GM18519 (cell line): Measurements from ENCODE around the gene ZC2HC1C.

Source experiments
- ATAC-seq: cut with Tn5 transposase; IDR thresholded peaks from one replicate; pipeline ENCODE4 v1.9.1; 2021; ENCODE audit warnings: mild to moderate bottlenecking, moderate library complexity; ENCODE audit not compliant: unreplicated experiment, low FRiP score

ZC2HC1C gene

DNA sequence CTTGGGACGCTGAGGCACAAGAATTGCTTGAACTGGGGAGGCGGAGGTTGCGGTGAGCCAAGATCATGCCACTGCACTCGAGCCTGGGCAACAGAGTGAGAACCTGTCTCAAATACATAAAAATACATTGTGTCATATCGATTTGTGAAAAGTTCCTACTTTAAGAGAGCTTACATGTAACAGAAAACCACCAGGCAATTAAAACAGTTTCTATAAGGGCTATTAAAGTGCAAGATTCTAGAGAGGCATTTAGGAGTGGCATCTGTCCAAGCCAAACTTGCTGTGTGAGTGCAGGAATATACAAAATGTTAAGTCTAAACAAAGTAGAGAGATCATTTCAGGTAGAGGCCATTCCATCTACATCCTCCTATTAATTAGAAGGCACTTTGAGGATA is 59.2 kb downstream of the ZC2HC1C start:
- no peak for ATAC-seq
